Testis (tissue), 3 donors: ENCODE measurements around the gene SPON1. TPM values are rescaled to one million over a fixed set of nuclear protein-coding genes. Genes with fewer than 3 reads are reported as not detected.
A peak's percentile ranks its signal among the peaks of the same experiment; 100 is the strongest.
"Not testable (repeated sequence)": the region's sequence is repeated elsewhere in the genome, so short reads cannot be mapped to it uniquely, and the experiment has no call there.

ENCODE experiments used
- DNase-seq: peaks from one replicate; pipeline ENCODE4 v3.0.0-alpha.2; 2019
- H3K27ac ChIP-seq, 2 donors: fragments of 200-600 bp; sonication (generic); one replicate each; pipeline ENCODE4 v1.5.1; 2019
- H3K27me3 ChIP-seq: fragments of 200-600 bp; sonication (generic); one replicate; pipeline ENCODE4 v1.5.1; 2019
- H3K36me3 ChIP-seq: fragments of 200-600 bp; sonication (generic); one replicate; pipeline ENCODE4 v1.5.1; 2017; ENCODE audit warnings: low read depth; ENCODE audit errors: missing control alignments
- H3K4me1 ChIP-seq: fragments of 200-600 bp; sonication (generic); one replicate; pipeline ENCODE4 v1.5.1; 2019
- H3K4me3 ChIP-seq, 2 donors: fragments of 200-600 bp; sonication (generic); one replicate each; pipeline ENCODE4 v1.5.1; 2017 to 2019
- H3K9me3 ChIP-seq: fragments of 200-600 bp; sonication (generic); one replicate; pipeline ENCODE4 v1.5.1; 2017
- POLR2A ChIP-seq: fragments of 450-650 bp; IDR thresholded peaks from one replicate; pipeline ENCODE4 v1.6.1; 2017; ENCODE audit warnings: antibody characterized with exemption, mild to moderate bottlenecking, moderate library complexity
- WGBS, 2 donors: methylation state at CpG; one replicate each; pipeline ENCODE4 v1.1.5; 2018; 5-methylcytosine and 5-hydroxymethylcytosine counted together
- intact Hi-C: fragments of 100-400 bp; cut with DNase I; formaldehyde crosslinking; loops from one replicate; pipeline ENCODE4 v1.15.1; 2023; ENCODE audit warnings: low total_unique reads
- polyA plus RNA-seq: library from polyadenylated mRNA; stranded (reverse); fragments of 350-450 nt; fragmentation: Illumina TruSeq; extraction: RNeasy Lipid Tissue Mini Kit (QIAGEN cat#74804); gene quantifications from one replicate; pipeline ENCODE4 v1.2.3, GENCODE V29; 2014; ENCODE audit warnings: low read depth, low replicate concordance; ENCODE audit not compliant: insufficient read depth
- total RNA-seq, 2 donors: library from RNA; depleted of rRNA; stranded (reverse); fragments of >200 nt; gene quantifications; one replicate each; pipeline ENCODE4 v1.2.3, GENCODE V29; 2016
- TF ChIP-seq, protein P1 (sequence below), 3 experiments: fragments of 450-650 bp in 2 of 3; fragments of 200-600 bp in 1 of 3; sonication (generic) in 1 of 3; IDR thresholded peaks; one replicate each; pipeline ENCODE4 v1.5.1; 2016 to 2019; ENCODE audit warnings: antibody characterized with exemption in 3 of 3, mild to moderate bottlenecking in 2 of 3, moderate library complexity in 1 of 3

SPON1 gene
- total and polyA plus RNA-seq, 3 donors from 2014 or later: 6.9 to 11.9 (median 7.6) TPM

DNA sequence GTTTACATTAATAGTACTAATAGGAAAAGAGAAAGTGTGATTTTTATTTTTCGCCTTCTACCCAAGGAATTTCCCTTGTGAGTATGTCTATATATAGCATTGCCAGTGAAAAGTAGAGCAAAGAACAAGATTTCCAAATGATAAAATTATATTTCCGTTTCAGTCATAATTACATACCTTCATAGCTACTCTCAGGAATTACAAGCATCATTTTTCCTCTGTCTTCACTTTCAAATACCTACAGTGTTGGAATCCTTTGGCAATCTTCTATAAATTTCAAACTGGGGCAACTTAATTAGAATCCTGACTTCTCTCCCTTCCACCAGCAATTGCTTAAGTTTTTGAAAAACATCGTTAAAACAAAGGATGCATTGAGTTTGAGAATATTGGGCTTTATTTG, 35.5 kb upstream of the SPON1 start:
- H3K27ac ChIP-seq: no peak overlapping the region
- intact Hi-C loops: no loop called here
- TF ChIP-seq POLR2A: no peak
- TF ChIP-seq, protein P1, sequence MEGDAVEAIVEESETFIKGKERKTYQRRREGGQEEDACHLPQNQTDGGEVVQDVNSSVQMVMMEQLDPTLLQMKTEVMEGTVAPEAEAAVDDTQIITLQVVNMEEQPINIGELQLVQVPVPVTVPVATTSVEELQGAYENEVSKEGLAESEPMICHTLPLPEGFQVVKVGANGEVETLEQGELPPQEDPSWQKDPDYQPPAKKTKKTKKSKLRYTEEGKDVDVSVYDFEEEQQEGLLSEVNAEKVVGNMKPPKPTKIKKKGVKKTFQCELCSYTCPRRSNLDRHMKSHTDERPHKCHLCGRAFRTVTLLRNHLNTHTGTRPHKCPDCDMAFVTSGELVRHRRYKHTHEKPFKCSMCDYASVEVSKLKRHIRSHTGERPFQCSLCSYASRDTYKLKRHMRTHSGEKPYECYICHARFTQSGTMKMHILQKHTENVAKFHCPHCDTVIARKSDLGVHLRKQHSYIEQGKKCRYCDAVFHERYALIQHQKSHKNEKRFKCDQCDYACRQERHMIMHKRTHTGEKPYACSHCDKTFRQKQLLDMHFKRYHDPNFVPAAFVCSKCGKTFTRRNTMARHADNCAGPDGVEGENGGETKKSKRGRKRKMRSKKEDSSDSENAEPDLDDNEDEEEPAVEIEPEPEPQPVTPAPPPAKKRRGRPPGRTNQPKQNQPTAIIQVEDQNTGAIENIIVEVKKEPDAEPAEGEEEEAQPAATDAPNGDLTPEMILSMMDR (IDR thresholded peaks at IDR 0.05): no peak

DNA sequence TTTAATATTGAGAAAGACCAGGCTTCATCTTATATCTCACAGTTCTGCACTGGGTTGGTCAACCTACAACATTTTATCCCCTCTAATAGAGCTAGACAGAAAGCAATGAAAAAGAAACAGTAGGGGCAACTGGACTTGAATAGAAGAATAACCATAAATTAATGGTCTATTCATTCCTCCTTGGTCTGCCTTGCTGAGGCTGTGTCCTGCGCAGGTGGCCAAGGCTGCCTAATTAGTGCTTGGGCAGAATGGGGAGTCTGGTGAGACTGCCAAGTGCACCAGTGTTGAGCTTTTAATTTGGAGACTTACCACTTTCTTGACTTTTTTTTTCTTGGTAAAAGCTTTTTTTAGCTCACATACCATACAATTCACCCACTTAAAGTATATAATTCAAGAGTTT, 35.0 kb upstream of the SPON1 start:
- no peak overlapping the region for H3K27ac ChIP-seq
- TF ChIP-seq POLR2A: no peak
- TF ChIP-seq, protein P1 (IDR thresholded peaks at IDR 0.05): no peak
- intact Hi-C loops: no loop called here
- WGBS, 2 donors: 89 to 100% methylated on average over 1 of the region's 1 CpG
- H3K4me3 ChIP-seq: no peak overlapping the region
- H3K4me1 ChIP-seq: peaks cover 4% of the 10 kb centered on the region
- H3K9me3 ChIP-seq: no peaks in the 10 kb centered on the region
- no peaks in the 10 kb centered on the region for H3K36me3 ChIP-seq
- DNase-seq: no peak
- no peaks in the 10 kb centered on the region for H3K27me3 ChIP-seq

More for the DNA sequence above, 35.5 kb upstream of the SPON1 start:
- no peak overlapping the region for H3K4me3 ChIP-seq
- no peaks in the 10 kb centered on the region for H3K27me3 ChIP-seq
- H3K4me1 ChIP-seq: peaks cover 4% of the 10 kb centered on the region
- no peaks in the 10 kb centered on the region for H3K36me3 ChIP-seq
- DNase-seq: no peak
- 69 to 70% methylated on average over 3 of the region's 3 CpGs for WGBS, 2 donors
- no peaks in the 10 kb centered on the region for H3K9me3 ChIP-seq

DNA sequence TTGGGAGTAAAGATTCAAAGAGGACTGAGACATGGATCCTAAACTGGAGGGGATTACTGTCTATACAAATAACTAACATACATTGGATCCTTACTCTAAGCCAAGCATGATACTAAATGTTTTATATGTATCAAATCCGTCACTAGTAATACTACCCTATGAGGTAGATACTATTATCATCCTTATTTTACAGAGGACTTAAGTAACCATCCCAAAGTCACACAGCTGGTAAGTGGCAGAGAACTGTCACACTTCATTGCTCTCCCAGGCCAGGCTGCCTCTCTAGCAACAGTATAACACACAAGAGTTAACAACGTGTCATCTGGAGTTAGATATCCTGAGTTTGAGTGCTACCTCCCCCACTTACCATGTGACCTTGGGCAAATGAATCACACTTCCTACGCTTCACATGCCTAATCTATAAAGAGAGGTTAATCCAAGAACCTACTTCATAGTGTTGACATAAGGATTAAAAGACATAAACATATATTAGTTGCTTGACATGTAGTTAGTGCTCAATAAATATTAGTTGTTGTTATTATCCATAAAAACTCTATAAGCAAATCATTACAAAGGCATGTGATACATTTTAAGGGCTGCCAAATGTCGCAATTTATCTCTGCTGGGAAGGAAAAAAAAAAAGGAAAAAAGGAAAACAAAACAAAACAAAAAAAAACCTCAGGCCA, 33.8 kb upstream of the SPON1 start:
- TF ChIP-seq POLR2A: no peak
- TF ChIP-seq, protein P1 (IDR thresholded peaks at IDR 0.05): no peak
- 40 to 41% methylated on average over 4 of the region's 4 CpGs for WGBS, 2 donors
- Histone ChIP-seq H3K4me3 (no peak overlapping the region), H3K4me1 (peaks cover 4% of the 10 kb centered on the region), H3K27ac (no peak overlapping the region), H3K27me3 (no peaks in the 10 kb centered on the region), H3K9me3 (no peaks in the 10 kb centered on the region), H3K36me3 (no peaks in the 10 kb centered on the region)
- DNase-seq: peak; percentile 24
- intact Hi-C loops: no loop called here

DNA sequence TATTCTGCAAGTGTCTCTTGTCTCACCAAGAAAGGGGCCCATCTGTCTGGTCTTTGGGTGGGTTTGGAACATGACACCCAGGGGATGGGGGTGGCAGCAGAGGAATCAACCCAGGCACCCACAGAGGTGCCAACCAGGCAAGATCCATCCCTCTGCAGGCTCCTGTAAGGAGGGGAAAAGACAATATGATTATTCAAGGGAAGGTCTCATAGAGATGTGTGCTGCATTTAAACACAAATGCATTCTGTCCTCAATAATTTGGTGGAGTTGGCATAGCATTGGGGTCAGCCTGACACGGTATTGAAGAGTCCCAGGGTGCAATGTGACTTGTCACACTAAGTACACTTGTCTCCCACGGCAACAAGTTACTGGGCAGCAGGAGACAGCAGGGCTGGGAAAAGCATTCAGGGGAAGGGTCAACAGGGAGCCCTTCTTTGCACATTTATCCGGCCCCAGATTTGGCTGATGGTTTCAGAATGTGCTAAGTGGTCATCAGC, 33.1 kb upstream of the SPON1 start:
- Histone ChIP-seq H3K4me3 (no peak overlapping the region), H3K4me1 (peaks cover 4% of the 10 kb centered on the region), H3K9me3 (no peaks in the 10 kb centered on the region), H3K27ac (no peak overlapping the region), H3K36me3 (no peaks in the 10 kb centered on the region), H3K27me3 (no peaks in the 10 kb centered on the region)
- 37 to 49% methylated on average over 3 of the region's 3 CpGs for WGBS, 2 donors
- no peak for DNase-seq
- TF ChIP-seq POLR2A: no peak
- TF ChIP-seq, protein P1 (IDR thresholded peaks at IDR 0.05): no peak
- intact Hi-C loops: no loop called here

DNA sequence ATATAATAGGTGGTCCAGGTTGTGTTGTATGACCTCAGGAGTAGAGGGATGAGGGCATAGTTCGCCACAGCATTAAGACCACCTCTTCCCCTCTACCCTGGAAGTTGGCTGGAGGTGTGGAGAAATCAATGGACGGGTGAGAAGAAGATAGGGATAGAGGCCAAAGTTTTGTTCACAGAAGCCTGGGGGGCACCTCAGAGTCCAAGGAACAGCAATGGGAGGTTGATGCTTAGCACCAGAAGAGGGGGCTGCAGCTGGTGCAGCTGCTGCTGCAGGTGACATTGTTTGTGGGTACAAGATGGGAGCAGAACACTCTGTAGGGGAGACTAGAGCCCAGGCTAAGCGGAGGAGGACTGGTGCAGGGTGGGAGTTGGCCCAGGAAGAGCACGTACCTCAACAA, 31.2 kb upstream of the SPON1 start:
- intact Hi-C loops: no loop called here
- no peak overlapping the region for H3K4me3 ChIP-seq
- 90 to 94% methylated on average over 4 of the region's 4 CpGs for WGBS, 2 donors

DNA sequence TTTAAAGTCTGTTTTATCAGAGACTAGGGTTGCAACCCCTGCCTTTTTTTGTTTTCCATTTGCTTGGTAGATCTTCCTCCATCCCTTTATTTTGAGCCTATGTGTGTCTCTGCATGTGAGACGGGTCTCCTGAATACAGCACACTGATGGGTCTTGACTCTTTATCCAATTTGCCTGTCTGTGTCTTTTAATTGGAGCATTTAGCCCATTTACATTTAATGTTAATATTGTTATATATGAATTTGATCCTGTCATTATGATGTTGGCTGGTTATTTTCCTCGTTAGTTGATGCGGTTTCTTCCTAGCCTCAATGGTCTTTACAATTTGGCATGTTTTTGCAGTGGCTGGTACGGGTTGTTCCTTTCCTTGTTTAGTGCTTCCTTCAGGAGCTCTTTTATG, 25.4 kb upstream of the SPON1 start:
- H3K4me3 ChIP-seq, DNase-seq, H3K36me3 ChIP-seq, H3K27ac ChIP-seq, H3K9me3 ChIP-seq, H3K27me3 ChIP-seq, H3K4me1 ChIP-seq, intact Hi-C loops: not testable (repeated sequence)
- WGBS, 2 donors: 84 to 95% methylated on average over 4 of the region's 4 CpGs

More for the DNA sequence above, 31.2 kb upstream of the SPON1 start:
- TF ChIP-seq, protein P1 (IDR thresholded peaks at IDR 0.05): no peak
- no peak for TF ChIP-seq POLR2A
- Histone ChIP-seq H3K27ac (no peak overlapping the region), H3K27me3 (no peaks in the 10 kb centered on the region), H3K9me3 (no peaks in the 10 kb centered on the region), H3K36me3 (no peaks in the 10 kb centered on the region), H3K4me1 (peaks cover 4% of the 10 kb centered on the region)
- DNase-seq: no peak

DNA sequence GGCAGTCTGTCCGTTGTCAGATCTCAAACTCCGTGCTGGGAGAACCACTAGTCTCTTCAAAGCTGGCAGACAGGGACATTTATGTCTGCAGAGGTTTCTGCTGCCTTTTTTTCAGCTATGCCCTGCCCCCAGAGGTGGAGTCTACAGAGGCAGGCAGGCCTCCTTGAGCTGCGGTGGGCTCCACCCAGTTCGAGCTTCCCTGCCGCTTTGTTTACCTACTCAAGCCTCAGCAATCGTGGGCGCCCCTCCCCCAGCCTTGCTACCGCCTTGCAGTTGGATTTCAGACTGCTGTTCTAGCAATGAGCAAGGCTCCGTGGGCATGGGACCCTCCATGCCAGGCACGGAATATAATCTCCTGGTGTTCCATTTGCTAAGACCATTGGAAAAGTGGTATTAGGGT, 23.7 kb upstream of the SPON1 start:
- H3K27me3 ChIP-seq, H3K4me3 ChIP-seq, H3K36me3 ChIP-seq, intact Hi-C loops, H3K9me3 ChIP-seq, DNase-seq, H3K27ac ChIP-seq, H3K4me1 ChIP-seq: not testable (repeated sequence)
- WGBS, 2 donors: 91 to 93% methylated on average over 10 of the region's 10 CpGs
